Endometrial microvascular endothelial cells (primary cell): ENCODE data around the gene GFOD2. TPM values are rescaled to one million over a fixed set of nuclear protein-coding genes. Genes with fewer than 3 reads are reported as not detected.

ENCODE experiments used
- in situ Hi-C: cut with HindIII; loops from 2 replicates; pipeline ENCODE4 v1.10.0; 2017; ENCODE audit warnings: low sequenced_read_pairs, low pct_unique_long_range_greater_than_20kb; ENCODE audit errors: inconsistent ontology term
- total RNA-seq: library from RNA; depleted of rRNA; stranded (reverse); fragments of >200 nt; gene quantifications from one replicate; pipeline ENCODE4 v1.2.3, GENCODE V29; 2015; ENCODE audit errors: inconsistent ontology term

Gene GFOD2
- total RNA-seq, 1 donor from 2014 or later: 27.0 TPM

- in situ Hi-C loops: no loop called here
Observed at GRCh38 chr16:67664871-67665270, 54.2 kb downstream of the GFOD2 start.

- in situ Hi-C loops: no loop called here
Observed at GRCh38 chr16:67664258-67664657, 54.9 kb downstream of the GFOD2 start.

DNA sequence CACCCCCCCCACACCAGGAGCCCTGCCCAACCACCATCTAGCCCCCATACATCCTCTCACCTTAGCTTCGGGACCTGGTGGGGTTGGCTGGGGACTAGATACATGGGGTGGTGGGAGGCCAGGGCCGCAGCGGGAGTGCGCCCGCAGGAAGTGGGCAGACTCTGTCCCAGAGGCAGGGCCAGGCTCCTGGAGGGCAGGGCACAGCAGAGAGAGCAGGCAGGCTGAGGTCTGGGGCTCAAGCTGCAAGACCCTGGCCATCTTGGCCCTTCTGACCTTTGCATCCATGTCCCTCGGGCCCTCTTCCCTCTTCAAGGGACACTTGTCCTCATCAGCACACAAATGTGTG lies 55.3 kb downstream of the GFOD2 start:
- in situ Hi-C loops: no loop called here

- in situ Hi-C loops: no loop called here
Observed at GRCh38 chr16:67663151-67663876, 55.8 kb downstream of the GFOD2 start.

DNA sequence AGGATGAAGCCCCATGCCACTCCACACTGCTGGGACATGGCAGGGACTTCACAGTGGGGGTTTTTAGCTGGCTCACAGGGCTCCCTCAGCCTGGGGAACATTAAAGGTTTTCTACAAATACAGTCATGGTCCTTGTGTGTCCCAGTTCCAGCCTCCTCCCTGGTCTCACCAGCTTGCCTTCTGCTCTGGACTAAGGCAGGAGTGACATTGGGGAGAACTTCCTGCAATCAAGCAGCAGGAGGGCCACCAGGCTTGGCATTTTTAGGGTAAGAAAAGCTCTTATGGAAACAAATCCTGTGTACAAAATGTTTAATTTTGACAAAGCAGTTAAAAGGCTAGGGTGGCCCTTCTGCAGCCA lies 56.5 kb downstream of the GFOD2 start:
- in situ Hi-C loops: no loop called here

- in situ Hi-C loops: no loop called here
Observed at GRCh38 chr16:67661886-67662652, 57.0 kb downstream of the GFOD2 start.

DNA sequence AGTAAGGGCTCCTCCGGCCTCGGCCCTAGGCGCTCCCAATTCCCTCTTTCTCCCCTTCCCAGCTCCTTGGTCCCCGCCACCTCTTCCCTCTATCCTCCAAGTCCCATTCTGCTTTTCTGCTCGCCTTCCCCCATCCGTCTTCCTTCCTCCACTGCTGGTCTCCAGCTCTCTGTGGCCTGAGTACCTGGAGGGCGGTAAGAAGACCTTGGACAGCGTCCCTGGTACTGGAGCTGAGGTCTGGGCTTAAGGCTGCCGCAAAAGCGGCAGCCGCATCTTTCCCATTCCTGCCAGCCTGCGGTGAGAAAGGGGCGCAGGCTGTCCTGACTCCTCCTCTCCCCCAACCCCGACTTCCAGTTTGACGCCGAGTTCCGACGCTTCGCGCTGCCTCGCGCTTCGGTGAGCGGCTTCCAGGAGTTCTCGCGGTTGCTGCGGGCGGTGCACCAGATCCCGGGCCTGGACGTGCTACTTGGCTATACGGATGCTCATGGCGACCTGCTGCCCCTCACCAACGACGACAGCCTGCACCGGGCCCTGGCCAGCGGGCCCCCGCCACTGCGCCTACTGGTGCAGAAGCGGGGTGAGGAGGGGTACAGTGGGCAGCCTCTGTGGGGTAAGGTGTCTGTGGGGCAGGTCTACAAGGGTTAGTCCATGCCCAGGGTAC lies 57.9 kb downstream of the GFOD2 start:
- in situ Hi-C loops: no loop called here

DNA sequence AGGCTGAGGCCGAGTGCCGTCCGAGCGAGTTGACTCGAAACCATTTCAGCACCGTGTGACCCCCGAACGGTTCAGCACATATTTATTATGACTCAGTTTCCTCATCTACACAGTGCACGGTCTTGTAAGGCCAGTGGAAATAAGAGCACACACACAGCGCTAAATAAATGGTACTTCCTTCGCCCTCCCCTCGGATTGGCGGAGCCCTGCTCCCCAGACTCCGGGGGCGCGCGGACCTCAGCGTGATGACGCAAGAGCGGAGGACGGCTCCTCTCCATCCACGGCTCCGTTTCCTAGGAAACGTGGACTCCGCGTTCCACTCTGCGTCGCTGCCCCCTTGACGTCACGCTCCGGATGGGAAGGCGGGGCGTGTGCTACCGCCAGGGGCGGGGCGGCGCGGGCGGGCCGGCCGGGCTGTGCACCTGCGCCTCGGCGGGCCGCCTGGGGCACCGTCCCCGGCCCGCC lies 58.5 kb downstream of the GFOD2 start, which contains the start of gene PARD6A:
TSS of gene PARD6A (plus strand) at position 397 of the 465 bp plus-strand sequence. CDS start 79 bp downstream, outside the sequence.
- in situ Hi-C loops: no loop called here

DNA sequence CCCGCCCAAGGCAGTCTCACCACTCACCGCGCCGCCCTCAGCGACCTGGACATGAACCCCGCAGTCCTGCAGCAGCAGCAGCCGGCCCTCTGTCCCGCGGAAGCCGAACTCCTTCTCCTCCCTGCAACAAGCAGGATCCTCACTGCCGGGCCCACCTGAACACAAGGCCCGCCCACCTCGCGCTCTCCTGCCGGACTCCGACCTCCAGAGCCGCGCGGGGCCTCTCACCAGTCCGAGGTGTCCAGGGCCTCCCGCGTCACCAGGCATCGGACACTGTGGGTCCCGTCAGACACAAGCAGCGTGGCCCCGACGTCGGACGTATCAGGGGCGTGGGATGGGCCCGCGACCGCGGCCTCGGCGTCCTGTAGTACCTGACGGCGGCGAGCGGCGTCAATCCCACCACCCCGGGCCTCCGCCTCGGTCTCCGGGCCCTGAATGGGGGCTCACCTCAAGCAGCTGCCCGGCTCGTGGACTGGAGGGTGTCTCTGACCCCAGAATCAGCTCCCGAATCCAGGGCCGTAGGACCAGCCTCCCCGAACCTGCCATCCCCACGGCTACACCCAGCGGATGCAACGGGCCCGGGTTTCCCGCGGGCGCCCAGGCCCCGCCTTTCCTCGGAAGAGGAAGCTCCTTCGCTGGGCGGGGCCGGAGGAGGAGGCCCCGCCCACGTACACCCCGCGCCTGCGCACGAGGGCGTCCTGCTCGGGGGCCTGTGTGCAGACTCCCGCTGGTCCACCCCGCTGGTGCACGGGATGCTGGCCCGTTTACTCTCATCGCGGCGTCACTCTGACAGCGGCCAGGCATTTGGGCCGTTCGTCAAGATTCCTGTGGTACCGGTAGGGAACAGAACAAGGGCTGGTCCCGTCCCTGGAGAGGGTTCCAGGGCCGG lies 59.2 kb downstream of the GFOD2 start, which contains the start of gene ACD:
TSS of gene ACD (minus strand) at position 586 of the 889 bp plus-strand sequence. CDS start at position 546, 40 bp downstream.
- in situ Hi-C loops: no loop called here

GRCh38 chr16:67658849-67659674 lies 60.1 kb downstream of the GFOD2 start:
- in situ Hi-C loops: no loop called here

GRCh38 chr16:67657751-67658518 lies 61.2 kb downstream of the GFOD2 start:
- in situ Hi-C loops: no loop called here

DNA sequence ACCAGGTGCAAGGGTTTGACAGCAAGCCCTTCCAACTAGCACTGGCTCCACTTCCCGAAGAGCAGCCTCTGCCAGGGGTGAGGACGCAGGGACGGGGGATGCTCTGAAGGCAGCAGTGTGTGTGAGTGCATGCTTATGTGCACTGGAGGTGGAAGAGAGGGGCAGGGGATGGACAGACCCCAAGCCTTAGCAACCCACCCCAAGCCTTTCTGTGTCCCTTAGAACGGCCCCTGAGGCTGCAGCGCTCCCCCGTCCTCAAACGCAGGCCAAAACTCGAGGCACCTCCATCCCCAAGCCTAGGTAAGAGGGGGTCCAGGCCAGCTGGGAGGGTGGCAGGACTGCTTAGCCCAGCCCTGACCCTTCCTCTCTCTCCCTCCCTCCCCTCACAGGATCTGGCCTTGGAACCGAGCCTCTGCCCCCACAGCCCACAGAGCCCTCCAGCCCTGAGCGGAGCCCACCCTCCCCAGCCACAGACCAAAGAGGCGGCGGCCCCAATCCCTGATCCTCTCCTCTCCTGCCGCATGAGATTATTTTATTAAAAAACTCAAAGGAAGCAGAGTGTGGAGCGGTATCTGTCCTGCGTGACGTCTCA lies 62.0 kb downstream of the GFOD2 start:
- in situ Hi-C loops: no loop called here

DNA sequence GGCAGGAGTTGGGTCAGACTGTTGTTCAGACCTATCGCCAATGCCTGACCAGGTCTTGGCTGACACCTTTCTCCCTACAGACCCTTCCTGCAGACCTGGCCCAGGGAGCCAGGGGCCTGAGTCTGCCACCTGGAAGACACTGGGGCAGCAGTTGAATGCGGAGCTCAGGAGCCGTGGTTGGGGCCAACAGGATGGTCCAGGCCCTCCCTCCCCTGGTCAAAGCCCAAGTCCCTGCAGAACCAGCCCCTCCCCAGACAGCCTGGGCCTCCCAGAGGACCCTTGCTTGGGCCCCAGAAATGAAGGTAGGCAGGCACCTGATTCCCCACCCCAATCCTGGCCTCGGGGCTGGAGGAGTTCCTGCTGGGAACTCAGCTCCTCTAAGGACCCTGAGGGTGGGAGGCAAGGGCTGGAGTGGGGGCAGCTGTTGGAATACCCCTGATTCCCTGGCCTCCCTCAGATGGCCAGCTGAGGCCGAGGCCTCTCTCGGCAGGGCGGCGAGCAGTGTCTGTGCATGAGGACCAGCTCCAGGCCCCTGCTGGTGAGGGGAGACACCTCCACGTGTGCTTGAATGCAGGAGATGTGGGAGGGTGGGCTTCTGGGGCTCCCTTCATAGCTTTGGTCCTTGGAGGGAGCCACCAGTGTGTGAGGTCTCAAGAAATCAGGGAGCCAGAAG lies 62.6 kb downstream of the GFOD2 start:
- in situ Hi-C loops: no loop called here

- in situ Hi-C loops: no loop called here
Observed at GRCh38 chr16:67655363-67655762, 63.8 kb downstream of the GFOD2 start.

DNA sequence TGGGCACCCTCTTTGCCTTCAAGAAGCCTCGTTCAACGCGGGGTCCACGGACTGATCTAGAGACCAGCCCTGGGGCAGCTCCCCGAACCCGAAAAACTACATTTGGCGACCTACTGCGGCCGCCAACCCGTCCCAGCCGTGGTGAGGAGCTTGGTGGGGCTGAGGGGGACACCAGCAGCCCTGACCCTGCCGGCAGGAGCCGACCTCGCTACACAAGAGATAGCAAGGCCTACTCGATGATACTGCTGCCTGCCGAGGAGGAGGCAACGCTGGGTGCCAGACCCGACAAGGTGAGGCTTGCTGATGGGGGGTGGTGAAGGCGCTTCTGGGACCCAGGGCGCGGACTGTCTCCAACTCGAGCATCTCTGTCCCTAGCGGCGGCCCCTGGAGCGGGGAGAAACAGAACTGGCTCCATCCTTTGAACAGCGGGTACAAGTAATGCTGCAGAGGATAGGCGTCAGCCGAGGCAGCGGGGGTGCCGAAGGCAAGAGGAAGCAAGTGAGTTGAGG lies 64.7 kb downstream of the GFOD2 start:
- in situ Hi-C loops: no loop called here

- in situ Hi-C loops: no loop called here
Observed at GRCh38 chr16:67653789-67654402, 65.2 kb downstream of the GFOD2 start.
